Caco-2 (cell line): ENCODE measurements around the gene GALNTL6. TPM values are rescaled to one million over a fixed set of nuclear protein-coding genes. Genes with fewer than 3 reads are reported as not detected.

Experiments
- BruUV-seq: library from RNA; stranded (reverse); fragments of 400-500 nt; replicated peaks from 2 replicates; lab custom pipeline; 2021; lab: Mats Ljungman, UMichigan
- CTCF ChIA-PET: fragments of 300-600 bp; sonication (Branson Sonifier 250); formaldehyde crosslinking; loops from one replicate; lab custom pipeline; 2022; ENCODE audit warnings: antibody characterized with exemption; lab: Charles Lee
- POLR2A ChIA-PET: fragments of 300-600 bp; sonication (Branson Sonifier 250); formaldehyde crosslinking; loops from one replicate; lab custom pipeline; 2022; ENCODE audit warnings: antibody characterized with exemption; lab: Charles Lee
- DNase-seq, 2 experiments: peaks; one replicate each; pipeline versions ENCODE4 v3.0.0 to v3.0.0-alpha.2; 2020 to 2022
- H3K27me3 ChIP-seq: replicated peaks from 2 replicates; pipeline ENCODE4 v1.6.0; 2011; ENCODE audit warnings: low read length; ENCODE audit not compliant: control insufficient read depth, insufficient read depth
- H3K36me3 ChIP-seq: 2 replicates; pipeline ENCODE4 v1.5.1; 2011; ENCODE audit warnings: low read length; ENCODE audit not compliant: control insufficient read depth, insufficient read depth
- H3K4me1 ChIP-seq: fragments of 250-450 bp; sonication (Bioruptor Pico); 2 replicates; pipeline ENCODE4 v1.5.1; 2020; ENCODE audit warnings: mild to moderate bottlenecking
- H3K4me3 ChIP-seq: 2 replicates; pipeline ENCODE4 v1.5.1; 2011; ENCODE audit warnings: low read depth, mild to moderate bottlenecking, control low read depth, low read length
- H3K9me3 ChIP-seq: fragments of 250-450 bp; sonication (Bioruptor Pico); 2 replicates; pipeline ENCODE4 v1.5.1; 2020; ENCODE audit warnings: mild to moderate bottlenecking, moderate library complexity
- H3K27ac Mint-ChIP-seq: one replicate; pipeline ENCODE4 v1.8.0; 2022; ENCODE audit warnings: mixed read lengths; ENCODE audit not compliant: unreplicated experiment
- H3K27me3 Mint-ChIP-seq: one replicate; pipeline ENCODE4 v1.8.0; 2022; ENCODE audit warnings: mixed read lengths; ENCODE audit not compliant: insufficient read depth, unreplicated experiment
- H3K36me3 Mint-ChIP-seq: one replicate; pipeline ENCODE4 v1.8.0; 2022; ENCODE audit warnings: mild to moderate bottlenecking, mixed read lengths; ENCODE audit not compliant: insufficient read depth, unreplicated experiment
- H3K4me1 Mint-ChIP-seq: one replicate; pipeline ENCODE4 v1.8.0; 2022; ENCODE audit warnings: low read depth, mixed read lengths; ENCODE audit not compliant: unreplicated experiment
- H3K4me3 Mint-ChIP-seq: one replicate; pipeline ENCODE4 v1.8.0; 2022; ENCODE audit warnings: mild to moderate bottlenecking, moderate library complexity, mixed read lengths; ENCODE audit not compliant: unreplicated experiment
- H3K9me3 Mint-ChIP-seq: one replicate; pipeline ENCODE4 v1.8.0; 2022; ENCODE audit warnings: mixed read lengths; ENCODE audit not compliant: unreplicated experiment
- CTCF ChIP-seq, 2 experiments: fragments of 200-600 bp in 1 of 2; IDR thresholded peaks; 1 replicate in 1 of 2; 2 replicates in 1 of 2; pipeline versions ENCODE4 v1.5.1 to v1.8.0; 2011 to 2022; ENCODE audit warnings: antibody characterized with exemption in 1 of 2, control low read depth in 1 of 2, inconsistent platforms in 1 of 2, low read depth in 1 of 2, low read length in 1 of 2, mild to moderate bottlenecking in 1 of 2, moderate library complexity in 1 of 2; ENCODE audit not compliant: insufficient read depth in 1 of 2, severe bottlenecking in 1 of 2, unreplicated experiment in 1 of 2
- intact Hi-C: fragments of 100-400 bp; cut with micrococcal nuclease; formaldehyde crosslinking; loops from one replicate; pipeline ENCODE4 v1.10.0; 2022; ENCODE audit not compliant: unreplicated experiment
- total RNA-seq: library from RNA; stranded (reverse); gene quantifications from 2 replicates; pipeline ENCODE4 v1.2.3, GENCODE V29; 2022

The GALNTL6 gene
- total RNA-seq, 1 experiment from 2014 or later: not detected

- no peak for TF ChIP-seq CTCF (IDR thresholded peaks at IDR 0.05; ENCODE audit: insufficient read depth in 1 of 2, low read depth in 1 of 2, low read length in 1 of 2, severe bottlenecking in 1 of 2, unreplicated experiment in 1 of 2)
These were observed 549.4 kb downstream of the GALNTL6 start for GRCh38 chr4:172362569-172362968.

GRCh38 chr4:172369471-172369959 lies 556.3 kb downstream of the GALNTL6 start:
- POLR2A ChIA-PET: no interaction called here
- Histone ChIP-seq H3K36me3 (no peaks in the 10 kb centered on the region), H3K9me3 (no peaks in the 10 kb centered on the region; the same call in 1 of the 2 replicates), H3K27me3 (no peaks in the 10 kb centered on the region), H3K4me1 (no peaks in the 10 kb centered on the region), H3K4me3 (no peak overlapping the region)
- H3K36me3 Mint-ChIP-seq: no peaks in the 10 kb centered on the region
- no peaks in the 10 kb centered on the region for H3K27me3 Mint-ChIP-seq
- no peaks in the 10 kb centered on the region for H3K4me1 Mint-ChIP-seq
- H3K27ac Mint-ChIP-seq: no peak overlapping the region
- CTCF ChIA-PET: no interaction called here
- intact Hi-C loops: no loop called here
- no TSS peak for BruUV-seq
- H3K4me3 Mint-ChIP-seq: no peak overlapping the region
- TF ChIP-seq CTCF (IDR thresholded peaks at IDR 0.05; ENCODE audit: insufficient read depth in 1 of 2, low read depth in 1 of 2, low read length in 1 of 2, severe bottlenecking in 1 of 2, unreplicated experiment in 1 of 2): no peak
- no peak for DNase-seq
- H3K9me3 Mint-ChIP-seq: peaks cover 11% of the 10 kb centered on the region

More at GRCh38 chr4:172362569-172362968, 549.4 kb downstream of the GALNTL6 start:
- Histone ChIP-seq H3K36me3 (no peaks in the 10 kb centered on the region), H3K9me3 (no peaks in the 10 kb centered on the region), H3K4me3 (no peak overlapping the region), H3K4me1 (no peaks in the 10 kb centered on the region), H3K27me3 (no peaks in the 10 kb centered on the region)
- Mint-ChIP-seq H3K4me1 (no peaks in the 10 kb centered on the region), H3K4me3 (no peak overlapping the region), H3K9me3 (no peaks in the 10 kb centered on the region), H3K27me3 (no peaks in the 10 kb centered on the region), H3K36me3 (no peaks in the 10 kb centered on the region), H3K27ac (no peak overlapping the region)
- DNase-seq: no peak
- no TSS peak for BruUV-seq
- POLR2A ChIA-PET: no interaction called here
- CTCF ChIA-PET: no interaction called here
- intact Hi-C loops: no loop called here

- Mint-ChIP-seq H3K27me3 (no peaks in the 10 kb centered on the region), H3K9me3 (no peaks in the 10 kb centered on the region), H3K4me3 (no peak overlapping the region), H3K36me3 (no peaks in the 10 kb centered on the region), H3K4me1 (no peaks in the 10 kb centered on the region), H3K27ac (no peak overlapping the region)
- intact Hi-C loops: no loop called here
- H3K36me3 ChIP-seq: no peaks in the 10 kb centered on the region
- H3K27me3 ChIP-seq: no peaks in the 10 kb centered on the region
- POLR2A ChIA-PET: no interaction called here
- BruUV-seq: no TSS peak
- DNase-seq: no peak
- no peaks in the 10 kb centered on the region for H3K4me1 ChIP-seq
- CTCF ChIA-PET: no interaction called here
- no peaks in the 10 kb centered on the region for H3K9me3 ChIP-seq
- no peak for TF ChIP-seq CTCF (IDR thresholded peaks at IDR 0.05; ENCODE audit: insufficient read depth in 1 of 2, low read depth in 1 of 2, low read length in 1 of 2, severe bottlenecking in 1 of 2, unreplicated experiment in 1 of 2)
- H3K4me3 ChIP-seq: no peak overlapping the region
These were observed 564.4 kb downstream of the GALNTL6 start for GRCh38 chr4:172377486-172378140.
